BLaER1 treated with 17β-estradiol and CSF1 and Interleukin-3, amounts not matched to agents 10 nM and 100 nM (cell line): ENCODE measurements around the gene ZRANB2.

Experiments
- H3K27ac ChIP-seq, 11 experiments: shearing (Covaris generic); formaldehyde crosslinking; 2 replicates each; pipeline ENCODE4 v1.8.1; 2022
- H3K27me3 ChIP-seq, 11 experiments: shearing (Covaris generic); formaldehyde crosslinking; 2 replicates each; pipeline ENCODE4 v1.8.1; 2022
- H3K36me3 ChIP-seq, 11 experiments: shearing (Covaris generic); formaldehyde crosslinking; 2 replicates each; pipeline ENCODE4 v1.8.1; 2022
- H3K4me1 ChIP-seq, 10 experiments: shearing (Covaris generic); formaldehyde crosslinking; 2 replicates each; pipeline ENCODE4 v1.8.1; 2022
- H3K4me2 ChIP-seq, 11 experiments: shearing (Covaris generic); formaldehyde crosslinking; 2 replicates each; pipeline ENCODE4 v1.8.1; 2022
- H3K4me3 ChIP-seq, 10 experiments: shearing (Covaris generic); formaldehyde crosslinking; 2 replicates each; pipeline ENCODE4 v1.8.1; 2022
- H3K9ac ChIP-seq, 11 experiments: shearing (Covaris generic); formaldehyde crosslinking; 2 replicates each; pipeline ENCODE4 v1.8.1; 2022
- H3K9me3 ChIP-seq, 11 experiments: shearing (Covaris generic); formaldehyde crosslinking; replicated peaks in 1 of 11; 2 replicates each; pipeline ENCODE4 v1.8.1; 2022
- H4K20me1 ChIP-seq, 11 experiments: shearing (Covaris generic); formaldehyde crosslinking; 2 replicates each; pipeline ENCODE4 v1.8.1; 2022
- Cebpa-rat ChIP-seq, 11 experiments: shearing (Covaris generic); IDR thresholded peaks; 2 replicates each; pipeline ENCODE4 v1.8.1; 2022

ZRANB2 gene

DNA sequence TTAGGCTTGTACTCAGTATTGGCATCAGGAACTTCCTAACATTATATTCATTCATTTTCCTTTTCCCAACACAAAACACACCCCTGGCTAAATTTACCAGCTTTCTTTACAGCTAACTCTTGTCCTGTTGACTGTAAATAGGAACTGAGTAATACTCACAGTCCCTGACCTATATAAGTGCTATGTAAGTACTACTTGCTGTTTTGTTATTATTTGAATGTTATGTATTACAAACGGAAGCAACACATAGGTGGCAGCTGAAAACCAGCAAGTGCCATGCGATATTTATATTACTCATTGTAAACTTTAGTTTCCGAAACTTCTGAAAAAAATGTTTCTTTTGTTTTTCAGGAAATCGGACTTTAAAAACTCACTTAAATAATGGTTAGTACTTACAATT, 54.7 kb downstream of the ZRANB2 start:
- Histone ChIP-seq H3K27me3 (no peaks in the 10 kb centered on the region), H3K9ac (no peak overlapping the region), H3K36me3 (no peaks in the 10 kb centered on the region), H3K27ac (no peak overlapping the region), H3K4me2 (no peak overlapping the region), H3K9me3 (no peaks in the 10 kb centered on the region), H3K4me1 (no peaks in the 10 kb centered on the region), H3K4me3 (no peak overlapping the region), H4K20me1 (no peaks in the 10 kb centered on the region)
- no peak for TF ChIP-seq Cebpa-rat (IDR thresholded peaks at IDR 0.05)

DNA sequence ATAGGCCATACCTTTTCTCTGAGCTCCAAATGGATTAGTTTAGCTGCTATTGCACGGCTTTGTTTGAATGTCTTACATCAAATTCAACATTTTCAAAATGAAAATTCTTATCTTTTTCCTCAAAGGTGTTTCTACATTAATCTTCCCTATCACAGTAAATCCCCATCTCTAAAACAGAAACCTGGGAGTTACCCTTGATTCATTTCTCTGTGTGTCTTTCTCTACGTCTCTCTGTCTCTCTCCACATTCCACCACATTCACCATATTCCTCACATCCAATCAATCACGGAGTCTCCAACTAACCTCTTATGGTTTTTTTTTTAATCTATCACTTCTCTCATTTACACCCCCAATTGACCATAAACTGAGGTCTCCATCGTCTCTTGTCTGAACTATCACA, 57.3 kb downstream of the ZRANB2 start:
- Histone ChIP-seq H3K9me3 (no peaks in the 10 kb centered on the region), H3K4me1 (no peaks in the 10 kb centered on the region), H3K4me2 (no peak overlapping the region), H3K36me3 (no peaks in the 10 kb centered on the region), H3K27ac (no peak overlapping the region), H3K9ac (no peak overlapping the region), H3K4me3 (no peak overlapping the region), H4K20me1 (no peaks in the 10 kb centered on the region), H3K27me3 (no peaks in the 10 kb centered on the region)
- TF ChIP-seq Cebpa-rat (IDR thresholded peaks at IDR 0.05), result no peak

DNA sequence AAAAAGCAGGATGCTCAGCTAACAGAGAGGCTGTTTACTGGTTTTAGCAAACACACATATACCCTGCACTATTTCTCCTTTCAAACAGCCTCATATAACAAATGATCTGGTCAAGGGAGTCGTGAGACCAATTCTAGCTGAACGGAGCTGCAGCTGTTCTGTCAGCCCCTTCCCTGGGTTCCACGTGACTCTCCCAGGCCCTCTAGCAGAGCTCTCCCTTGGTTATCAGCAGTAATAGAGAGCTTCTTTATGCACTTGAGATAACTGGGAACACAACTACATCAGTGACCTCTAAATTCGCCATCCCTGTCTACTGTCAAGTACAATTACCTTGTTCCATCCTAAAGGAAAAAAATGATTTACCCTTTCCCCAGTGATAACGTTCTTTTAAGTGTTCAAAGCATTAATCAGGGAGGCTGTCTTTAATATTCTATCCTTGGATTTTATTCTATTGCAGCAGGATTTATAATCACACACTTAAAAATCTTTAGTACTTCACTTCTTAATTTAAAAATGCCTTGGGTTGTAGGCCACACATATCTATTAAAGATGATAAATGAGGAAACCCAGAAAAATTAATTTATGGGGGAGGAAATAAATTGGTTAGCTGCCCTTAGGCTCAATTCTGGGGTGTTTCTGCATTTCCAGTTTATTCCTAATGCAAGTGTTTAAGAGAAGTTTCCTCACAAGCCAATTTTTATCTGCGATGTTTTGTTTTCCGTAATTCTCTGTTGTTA, 61.4 kb downstream of the ZRANB2 start:
- TF ChIP-seq Cebpa-rat (IDR thresholded peaks at IDR 0.05), result no peak
- Histone ChIP-seq H3K27ac (no peak overlapping the region), H3K27me3 (no peaks in the 10 kb centered on the region), H3K4me1 (no peaks in the 10 kb centered on the region), H3K9ac (no peak overlapping the region), H3K9me3 (no peaks in the 10 kb centered on the region), H3K36me3 (no peaks in the 10 kb centered on the region), H3K4me2 (no peak overlapping the region), H4K20me1 (no peaks in the 10 kb centered on the region), H3K4me3 (no peak overlapping the region)

DNA sequence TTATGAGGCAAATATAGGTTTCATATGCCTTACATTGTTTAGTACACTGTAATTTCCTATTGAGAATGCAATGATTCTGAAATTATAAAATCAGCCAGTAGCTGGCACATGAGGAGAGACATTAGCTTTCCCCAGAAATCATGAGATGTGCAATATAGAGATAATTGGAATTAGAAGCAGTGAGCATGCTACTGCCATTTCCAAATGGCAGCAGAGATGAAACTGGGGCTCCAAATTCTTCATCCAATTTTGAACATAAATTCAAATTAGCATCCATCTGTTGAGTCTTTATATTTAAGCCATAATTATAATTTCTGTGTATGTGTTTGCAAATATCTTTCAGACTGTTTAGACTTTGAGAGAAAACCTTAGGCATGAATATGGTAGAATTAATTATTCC, 62.0 kb downstream of the ZRANB2 start:
- H3K9ac ChIP-seq, result no peak overlapping the region
- H3K4me2 ChIP-seq, result no peak overlapping the region
- no peaks in the 10 kb centered on the region for H3K9me3 ChIP-seq
- H3K27me3 ChIP-seq, result no peaks in the 10 kb centered on the region
- H3K36me3 ChIP-seq, result no peaks in the 10 kb centered on the region
- no peak overlapping the region for H3K4me3 ChIP-seq
- H3K4me1 ChIP-seq, result no peaks in the 10 kb centered on the region
- TF ChIP-seq Cebpa-rat (IDR thresholded peaks at IDR 0.05), result no peak
- H4K20me1 ChIP-seq, result no peaks in the 10 kb centered on the region; a peak in 1 of 22 replicates
- no peak overlapping the region for H3K27ac ChIP-seq

DNA sequence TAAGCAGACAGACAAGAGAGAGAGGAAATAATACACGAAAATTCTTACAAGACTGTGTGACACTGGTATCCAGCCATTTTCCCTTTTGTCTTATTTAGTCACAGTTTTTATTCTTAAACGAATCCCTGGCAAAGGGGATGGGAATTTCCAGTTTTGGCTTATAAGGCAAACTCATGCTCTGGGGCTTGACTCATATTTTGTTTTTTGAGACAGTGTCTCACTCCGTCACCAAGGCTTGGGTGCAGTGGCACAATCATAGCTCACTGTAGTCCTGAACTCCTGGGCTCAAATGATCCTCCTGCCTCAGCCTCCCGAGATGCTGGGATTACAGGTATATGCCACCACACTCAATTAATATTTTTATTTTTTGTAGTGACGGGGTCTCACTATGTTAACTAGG, 65.1 kb downstream of the ZRANB2 start:
- Histone ChIP-seq H3K9me3 (no peaks in the 10 kb centered on the region), H4K20me1 (no peaks in the 10 kb centered on the region; a peak in 1 of 22 replicates), H3K27ac (no peak overlapping the region), H3K27me3 (no peaks in the 10 kb centered on the region), H3K4me2 (no peak overlapping the region), H3K9ac (no peak overlapping the region), H3K4me1 (no peaks in the 10 kb centered on the region), H3K4me3 (no peak overlapping the region), H3K36me3 (no peaks in the 10 kb centered on the region)
- no peak for TF ChIP-seq Cebpa-rat (IDR thresholded peaks at IDR 0.05)

DNA sequence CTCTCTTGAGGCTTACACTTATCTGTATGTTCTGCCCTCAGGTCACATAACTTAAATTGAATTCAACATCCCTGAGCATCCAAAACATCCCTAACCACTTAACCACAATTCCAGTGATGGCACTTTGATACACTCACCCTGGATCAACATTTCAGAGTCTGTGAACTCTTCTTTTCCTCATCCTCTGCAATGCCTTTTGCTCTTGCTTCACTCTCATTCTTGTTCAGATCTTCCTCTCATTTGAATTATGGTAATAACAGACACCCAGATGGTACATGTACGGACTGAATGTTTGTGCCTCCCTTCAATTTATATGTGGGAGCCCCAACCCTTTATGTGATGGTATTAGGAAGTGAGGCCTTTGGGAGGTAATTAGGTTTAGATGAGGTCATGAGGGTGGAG, 66.7 kb downstream of the ZRANB2 start:
- Histone ChIP-seq H3K4me2 (no peak overlapping the region), H4K20me1 (no peaks in the 10 kb centered on the region; a peak in 1 of 22 replicates), H3K9me3 (no peaks in the 10 kb centered on the region), H3K27me3 (no peaks in the 10 kb centered on the region), H3K27ac (no peak overlapping the region), H3K36me3 (no peaks in the 10 kb centered on the region), H3K9ac (no peak overlapping the region), H3K4me3 (no peak overlapping the region), H3K4me1 (no peaks in the 10 kb centered on the region)
- TF ChIP-seq Cebpa-rat (IDR thresholded peaks at IDR 0.05), result no peak
